H1 (cell line): ENCODE results near the gene SEC16A. TPM values are rescaled to one million over a fixed set of nuclear protein-coding genes. Genes with fewer than 3 reads are reported as not detected.

ENCODE experiments used
- CTCF ChIA-PET: fragments of 300-600 bp; sonication (Branson Sonifier 250); formaldehyde crosslinking; loops from one replicate; lab custom pipeline; 2021; ENCODE audit not compliant: partially characterized antibody; lab: Charles Lee
- POLR2A ChIA-PET: fragments of 300-600 bp; sonication (Branson Sonifier 250); formaldehyde crosslinking; loops from one replicate; lab custom pipeline; 2021; ENCODE audit warnings: inconsistent platforms; ENCODE audit not compliant: partially characterized antibody; lab: Charles Lee
- DNase-seq, 2 experiments: peaks; one replicate each; pipeline versions ENCODE4 v3.0.0 to v3.0.0-alpha.2; 2010 to 2022; ENCODE audit warnings: low spot score in 2 of 2, low read depth in 1 of 2, mixed read lengths in 1 of 2
- FAIRE-seq: peaks from 2 replicates; lab custom pipeline; 2011; peaks lifted over from hg19 to GRCh38; lab: Jason Lieb, UNC
- H2AFZ ChIP-seq: 2 replicates; pipeline ENCODE4 v1.8.1; 2012; ENCODE audit warnings: low read length, inconsistent platforms
- H2AK5ac ChIP-seq: 2 replicates; pipeline ENCODE4 v1.6.1; 2013; ENCODE audit warnings: low read depth, low read length
- H2BK120ac ChIP-seq: replicated peaks from 2 replicates; pipeline ENCODE3; 2013; ENCODE audit warnings: low read depth, low read length, inconsistent platforms
- H2BK12ac ChIP-seq: 2 replicates; pipeline ENCODE4 v1.6.1; 2013; ENCODE audit warnings: low read depth, low read length
- H2BK15ac ChIP-seq: 2 replicates; pipeline ENCODE4 v1.6.1; 2013; ENCODE audit warnings: low read length
- H2BK20ac ChIP-seq: 2 replicates; pipeline ENCODE4 v1.6.1; 2013; ENCODE audit warnings: low read length
- H2BK5ac ChIP-seq: 2 replicates; pipeline ENCODE4 v1.6.1; 2013; ENCODE audit warnings: low read depth, low read length
- H3K14ac ChIP-seq: 2 replicates; pipeline ENCODE4 v1.6.1; 2013; ENCODE audit warnings: inconsistent platforms; ENCODE audit not compliant: insufficient read length
- H3K18ac ChIP-seq: 2 replicates; pipeline ENCODE4 v1.6.1; 2013; ENCODE audit warnings: low read length; ENCODE audit errors: extremely low read depth
- H3K23ac ChIP-seq: 2 replicates; pipeline ENCODE4 v1.6.1; 2013; ENCODE audit warnings: inconsistent platforms; ENCODE audit not compliant: insufficient read length
- H3K23me2 ChIP-seq: 2 replicates; pipeline ENCODE4 v1.6.1; 2013; ENCODE audit warnings: low read depth, low read length
- H3K27ac ChIP-seq: 2 replicates; pipeline ENCODE4 v1.6.1; 2011; ENCODE audit warnings: low read depth, low read length, inconsistent platforms
- H3K27me3 ChIP-seq, 4 experiments: replicated peaks in 1 of 4; 1 replicate in 1 of 4; 2 replicates in 3 of 4; pipeline versions ENCODE4 v1.6.1 to v1.8.1; 2011 to 2013; ENCODE audit warnings: low read length in 3 of 4, mild to moderate bottlenecking in 3 of 4, inconsistent platforms in 2 of 4, mixed read lengths in 2 of 4, moderate library complexity in 1 of 4; ENCODE audit not compliant: control insufficient read depth in 3 of 4, insufficient read depth in 3 of 4; ENCODE audit errors: extremely low read depth in 1 of 4
- H3K36me3 ChIP-seq, 4 experiments: 2 replicates each; pipeline versions ENCODE4 v1.6.1 to v1.8.1; 2011 to 2013; ENCODE audit warnings: mild to moderate bottlenecking in 4 of 4, low read length in 3 of 4, moderate library complexity in 2 of 4, control low read depth in 1 of 4, inconsistent platforms in 1 of 4; ENCODE audit not compliant: insufficient read depth in 4 of 4, control insufficient read depth in 2 of 4
- H3K4ac ChIP-seq: replicated peaks from 2 replicates; pipeline ENCODE3; 2013; ENCODE audit warnings: low read length, low read depth, mixed read lengths, inconsistent platforms; ENCODE audit not compliant: insufficient read length
- H3K4me1 ChIP-seq, 4 experiments: replicated peaks in 1 of 4; 1 replicate in 1 of 4; 2 replicates in 3 of 4; pipeline versions ENCODE4 v1.6.1 to v1.8.1; 2011 to 2013; ENCODE audit warnings: low read length in 3 of 4, inconsistent platforms in 2 of 4, mixed read lengths in 1 of 4; ENCODE audit not compliant: insufficient read depth in 4 of 4, control insufficient read depth in 3 of 4
- H3K4me2 ChIP-seq, 2 experiments: 2 replicates each; pipeline versions ENCODE4 v1.6.1 to v1.8.1; 2011 to 2013; ENCODE audit warnings: low read depth in 2 of 2, low read length in 2 of 2, control low read depth in 1 of 2, inconsistent platforms in 1 of 2, mild to moderate bottlenecking in 1 of 2; ENCODE audit not compliant: insufficient read depth in 1 of 2
- H3K4me3 ChIP-seq, 4 experiments: fragments of 200-600, 300-600 bp in 1 of 4; sonication (generic), shearing (Covaris generic), sonication (Bioruptor Twin) in 1 of 4; 2 replicates each; pipeline versions ENCODE4 v1.5.1 to v1.8.1; 2011 to 2016; ENCODE audit warnings: low read length in 4 of 4, low read depth in 3 of 4, control low read depth in 2 of 4, inconsistent platforms in 2 of 4, mild to moderate bottlenecking in 2 of 4, mixed read lengths in 1 of 4, moderate library complexity in 1 of 4; ENCODE audit not compliant: insufficient read depth in 2 of 4; ENCODE audit errors: extremely low read depth in 1 of 4
- H3K56ac ChIP-seq: replicated peaks from 2 replicates; pipeline ENCODE3; 2013; ENCODE audit warnings: low read depth, mild to moderate bottlenecking, mixed read lengths, low read length, inconsistent platforms; ENCODE audit not compliant: insufficient read length
- H3K79me1 ChIP-seq: 2 replicates; pipeline ENCODE4 v1.6.1; 2013; ENCODE audit warnings: low read depth, low read length, control low read depth
- H3K79me2 ChIP-seq, 2 experiments: 2 replicates each; pipeline versions ENCODE4 v1.6.1 to v1.8.1; 2012 to 2013; ENCODE audit warnings: low read length in 2 of 2, mild to moderate bottlenecking in 2 of 2, inconsistent platforms in 1 of 2; ENCODE audit not compliant: insufficient read depth in 2 of 2, control insufficient read depth in 1 of 2
- H3K9ac ChIP-seq, 4 experiments: replicated peaks in 1 of 4; 1 replicate in 1 of 4; 2 replicates in 3 of 4; pipeline versions ENCODE4 v1.6.1 to v1.8.1; 2011 to 2013; ENCODE audit warnings: low read depth in 3 of 4, low read length in 3 of 4, control low read depth in 2 of 4, mild to moderate bottlenecking in 2 of 4, moderate library complexity in 2 of 4, inconsistent platforms in 1 of 4; ENCODE audit errors: extremely low read depth in 1 of 4
- H3K9me3 ChIP-seq, 2 experiments: 2 replicates each; pipeline versions ENCODE4 v1.6.1 to v1.8.1; 2012 to 2013; ENCODE audit warnings: mild to moderate bottlenecking in 2 of 2, moderate library complexity in 2 of 2, control low read depth in 1 of 2, inconsistent platforms in 1 of 2, low read depth in 1 of 2, low read length in 1 of 2, mixed read lengths in 1 of 2; ENCODE audit not compliant: insufficient read depth in 2 of 2
- H4K20me1 ChIP-seq, 2 experiments: replicated peaks in 1 of 2; 2 replicates each; pipeline versions ENCODE3 to v1.8.1; 2011 to 2013; ENCODE audit warnings: inconsistent platforms in 2 of 2, low read length in 2 of 2, mild to moderate bottlenecking in 1 of 2; ENCODE audit not compliant: insufficient read depth in 2 of 2, control insufficient read depth in 1 of 2
- H4K5ac ChIP-seq: 2 replicates; pipeline ENCODE4 v1.6.1; 2013; ENCODE audit warnings: low read length, low read depth, mixed read lengths, inconsistent platforms; ENCODE audit not compliant: insufficient read length
- H4K8ac ChIP-seq: 2 replicates; pipeline ENCODE4 v1.8.0; 2013; ENCODE audit warnings: mild to moderate bottlenecking, moderate library complexity, low read length, inconsistent platforms; ENCODE audit not compliant: insufficient read depth; ENCODE audit errors: extremely low read depth
- H4K91ac ChIP-seq: replicated peaks from 2 replicates; pipeline ENCODE3; 2013; ENCODE audit warnings: low read length, mixed read lengths, inconsistent platforms; ENCODE audit not compliant: insufficient read length
- CHD2 ChIP-seq: IDR thresholded peaks from 2 replicates; pipeline ENCODE4 v1.6.1; 2012; ENCODE audit warnings: low read length, improper control_type of control experiment
- CREB1 ChIP-seq: IDR thresholded peaks from 2 replicates; pipeline ENCODE4 v1.6.1; 2012; ENCODE audit warnings: inconsistent platforms
- EGR1 ChIP-seq: IDR thresholded peaks from 2 replicates; pipeline ENCODE4 v1.6.1; 2011; ENCODE audit warnings: low read depth, low read length, borderline replicate concordance
- KDM5A ChIP-seq: fragments of 200-600 bp; IDR thresholded peaks from 2 replicates; pipeline ENCODE4 v1.7.1; 2012; ENCODE audit warnings: mild to moderate bottlenecking, low read length, inconsistent platforms, mixed read lengths
- SAP30 ChIP-seq: fragments of 300-600 bp; sonication (generic); IDR thresholded peaks from 2 replicates; pipeline ENCODE4 v1.7.1; 2012; ENCODE audit warnings: low read length, moderate library complexity, mild to moderate bottlenecking, inconsistent platforms; ENCODE audit not compliant: insufficient read depth, insufficient replicate concordance
- SP2 ChIP-seq: IDR thresholded peaks from 2 replicates; pipeline ENCODE4 v1.6.1; 2012; ENCODE audit warnings: mild to moderate bottlenecking, low read length, inconsistent platforms
- ZNF274 ChIP-seq: IDR thresholded peaks from 2 replicates; pipeline ENCODE4 v1.7.0; 2012; ENCODE audit warnings: low read length, borderline replicate concordance; ENCODE audit errors: extremely low read depth
- WGBS, 2 experiments: shearing (Covaris generic) in 1 of 2; methylation state at CpG; one replicate each; pipeline versions ENCODE4 v1.1.6 to v1.1.7; 2013 to 2015; ENCODE audit warnings: low lambda C conversion rate in 2 of 2, mixed read lengths in 2 of 2, inconsistent platforms in 1 of 2, low coverage in 1 of 2, missing lambda C conversion rate in 1 of 2; ENCODE audit not compliant: insufficient replicate concordance in 2 of 2, insufficient coverage in 1 of 2, insufficient read length in 1 of 2; ENCODE audit errors: extremely low coverage in 1 of 2, missing lambda C conversion rate in 1 of 2; 5-methylcytosine and 5-hydroxymethylcytosine counted together
- polyA plus RNA-seq, 7 experiments: library from polyadenylated mRNA; depleted of rRNA in 3 of 7; stranded (reverse) in 5 of 7; unstranded in 2 of 7; fragments of >200 nt in 5 of 7; fragments of 200-250 nt in 2 of 7; gene quantifications; 1 replicate in 5 of 7; 2 replicates in 1 of 7; 4 replicates in 1 of 7; pipeline versions ENCODE4 v1.2.1 to v1.2.3, GENCODE V29; 2011 to 2013; ENCODE audit warnings: missing spikeins in 2 of 7, mixed read lengths in 2 of 7
- total RNA-seq: library from RNA; stranded (reverse); fragmentation: NEBNext Ultra II Directional; extraction: Animal tissue kit (Norgen Biotek cat#: 25700); gene quantifications from 2 replicates; pipeline ENCODE4 v1.2.1, GENCODE V29; 2021

SEC16A gene
- total and polyA plus RNA-seq, 2 of the 8 experiments (the other 6 are each of a cell fraction or from before 2014, with no cell fraction given): 21.6 to 49.0 TPM

GRCh38 chr9:136513191-136513590 lies 30.4 kb upstream of the SEC16A start:
- Histone ChIP-seq H3K79me1 (no peaks in the 10 kb centered on the region), H2BK5ac (0 out of 2 replicates have a peak overlapping the region, but pooled peaks have one; percentile 10), H3K14ac (no peak overlapping the region), H3K23me2 (no peaks in the 10 kb centered on the region), H3K9ac (no peak overlapping the region), H3K36me3 (peaks cover 26 to 91% (median 42%) of the 10 kb centered on the region in 4 experiments), H4K20me1 (peaks cover 4 to 15% of the 10 kb centered on the region in 2 experiments), H4K91ac (no peak overlapping the region), H2AK5ac (no peak overlapping the region), H3K27me3 (no peaks in the 10 kb centered on the region), H4K8ac (no peak overlapping the region; the same call in 1 of the 2 replicates), H2BK15ac (no peak overlapping the region), H2BK12ac (no peak overlapping the region), H3K23ac (no peak overlapping the region), H3K4me3 (no peak overlapping the region), H3K4me1 (no peaks in the 10 kb centered on the region), H2BK120ac (no peak overlapping the region), H4K5ac (no peak overlapping the region), H3K79me2 (no peaks in the 10 kb centered on the region), H3K18ac (no peak overlapping the region), H2BK20ac (no peak overlapping the region), H3K4ac (no peak overlapping the region), H3K9me3 (no peaks in the 10 kb centered on the region), H3K27ac (no peak overlapping the region), H2AFZ (no peak overlapping the region), H3K56ac (no peak overlapping the region), H3K4me2 (no peak overlapping the region)
- DNase-seq (no peak), FAIRE-seq (no peak)
- 96% methylated on average over 16 of the region's 16 CpGs; no CpG with 5 or more reads in 1 of the 2 experiments for WGBS, 2 experiments
- ChIA-PET CTCF (interaction anchor here (0.7 to 1.3 kb wide), 3 partner anchors 25 to 158 kb away, joined by 3 read pairs; no protein-coding TSS in a partner anchor), POLR2A (no interaction called here)
- TF ChIP-seq SAP30 (no peak), KDM5A (no peak), CHD2 (no peak), EGR1 (no peak), CREB1 (no peak), SP2 (no peak), ZNF274 (no peak)
